ENCODE results near the gene SLC4A9.
A peak's percentile ranks its signal among the peaks of the same experiment; 100 is the strongest.

GRCh38 chr5:140401362-140402257 is 41.6 kb downstream of the SLC4A9 start, which contains the start of gene ANKHD1:
- TF ChIP-seq CTCF (IDR thresholded peaks at IDR 0.05) (peak in 3 of 6 experiments; percentile 3 to 10 (median 9)), POLR2A (IDR thresholded peaks at IDR 0.05) (peak; percentile 96 to 99)
